ENCODE results near the gene PNMT. TPM values are rescaled to one million over a fixed set of nuclear protein-coding genes. Genes with fewer than 3 reads are reported as not detected.
A peak's percentile ranks its signal among the peaks of the same experiment; 100 is the strongest.

The PNMT gene, protein sequence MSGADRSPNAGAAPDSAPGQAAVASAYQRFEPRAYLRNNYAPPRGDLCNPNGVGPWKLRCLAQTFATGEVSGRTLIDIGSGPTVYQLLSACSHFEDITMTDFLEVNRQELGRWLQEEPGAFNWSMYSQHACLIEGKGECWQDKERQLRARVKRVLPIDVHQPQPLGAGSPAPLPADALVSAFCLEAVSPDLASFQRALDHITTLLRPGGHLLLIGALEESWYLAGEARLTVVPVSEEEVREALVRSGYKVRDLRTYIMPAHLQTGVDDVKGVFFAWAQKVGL
- 1 to 10 TPM in 2 of 3 donors, not detected in 1; 1.4 to 1.6 TPM for polyA plus RNA-seq

DNA sequence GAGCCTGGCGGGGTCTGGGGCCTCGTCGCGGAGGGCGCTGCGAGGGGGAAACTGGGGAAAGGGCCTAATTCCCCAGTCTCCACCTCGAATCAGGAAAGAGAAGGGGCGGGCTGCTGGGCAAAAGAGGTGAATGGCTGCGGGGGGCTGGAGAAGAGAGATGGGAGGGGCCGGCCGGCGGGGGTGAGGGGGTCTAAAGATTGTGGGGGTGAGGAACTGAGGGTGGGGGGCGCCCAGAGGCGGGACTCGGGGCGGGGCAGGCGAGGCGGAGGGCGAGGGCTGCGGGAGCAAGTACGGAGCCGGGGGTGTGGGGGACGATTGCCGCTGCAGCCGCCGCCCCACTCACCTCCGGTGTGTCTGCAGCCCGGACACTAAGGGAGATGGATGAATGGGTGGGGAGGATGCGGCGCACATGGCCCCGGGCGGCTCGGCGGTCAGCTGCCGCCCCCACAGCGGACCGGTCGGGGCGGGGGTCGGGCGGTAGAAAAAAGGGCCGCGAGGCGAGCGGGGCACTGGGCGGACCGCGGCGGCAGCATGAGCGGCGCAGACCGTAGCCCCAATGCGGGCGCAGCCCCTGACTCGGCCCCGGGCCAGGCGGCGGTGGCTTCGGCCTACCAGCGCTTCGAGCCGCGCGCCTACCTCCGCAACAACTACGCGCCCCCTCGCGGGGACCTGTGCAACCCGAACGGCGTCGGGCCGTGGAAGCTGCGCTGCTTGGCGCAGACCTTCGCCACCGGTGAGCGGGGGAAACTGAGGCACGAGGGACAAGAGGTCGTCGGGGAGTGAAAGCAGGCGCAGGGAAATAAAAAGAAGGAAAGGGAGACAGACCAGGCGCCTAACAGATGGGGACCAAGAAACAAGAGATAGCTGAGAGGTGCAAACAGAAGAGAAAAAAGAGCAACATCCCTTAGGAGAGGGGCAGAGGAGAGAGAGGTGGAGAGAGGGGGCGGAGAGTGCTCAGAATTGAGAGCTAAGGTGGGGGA, at the start of gene PNMT:
Gene PNMT (plus strand): TSS at position 509 of the 980 bp plus-strand sequence. CDS start 23 bp downstream, at position 532.
- Mint-ChIP-seq H3K36me3 (no peaks in the 10 kb centered on the region), H3K27me3 (ENCODE audit: low read depth in 3 of 3) (peaks cover 0 to 8% (median 7%) of the 10 kb centered on the region in 3 donors), H3K4me1 (peaks cover 8 to 16% of the 10 kb centered on the region in 2 donors), H3K9me3 (no peaks in the 10 kb centered on the region), H3K4me3 (peak within 1 kb of the TSS; percentile 70 to 82 (median 80)), H3K27ac (peak within 1 kb of the TSS in 2 of 6 donors; percentile 21 to 75)
- DNase-seq, result peak; percentile 61 to 68 (median 67)

DNA sequence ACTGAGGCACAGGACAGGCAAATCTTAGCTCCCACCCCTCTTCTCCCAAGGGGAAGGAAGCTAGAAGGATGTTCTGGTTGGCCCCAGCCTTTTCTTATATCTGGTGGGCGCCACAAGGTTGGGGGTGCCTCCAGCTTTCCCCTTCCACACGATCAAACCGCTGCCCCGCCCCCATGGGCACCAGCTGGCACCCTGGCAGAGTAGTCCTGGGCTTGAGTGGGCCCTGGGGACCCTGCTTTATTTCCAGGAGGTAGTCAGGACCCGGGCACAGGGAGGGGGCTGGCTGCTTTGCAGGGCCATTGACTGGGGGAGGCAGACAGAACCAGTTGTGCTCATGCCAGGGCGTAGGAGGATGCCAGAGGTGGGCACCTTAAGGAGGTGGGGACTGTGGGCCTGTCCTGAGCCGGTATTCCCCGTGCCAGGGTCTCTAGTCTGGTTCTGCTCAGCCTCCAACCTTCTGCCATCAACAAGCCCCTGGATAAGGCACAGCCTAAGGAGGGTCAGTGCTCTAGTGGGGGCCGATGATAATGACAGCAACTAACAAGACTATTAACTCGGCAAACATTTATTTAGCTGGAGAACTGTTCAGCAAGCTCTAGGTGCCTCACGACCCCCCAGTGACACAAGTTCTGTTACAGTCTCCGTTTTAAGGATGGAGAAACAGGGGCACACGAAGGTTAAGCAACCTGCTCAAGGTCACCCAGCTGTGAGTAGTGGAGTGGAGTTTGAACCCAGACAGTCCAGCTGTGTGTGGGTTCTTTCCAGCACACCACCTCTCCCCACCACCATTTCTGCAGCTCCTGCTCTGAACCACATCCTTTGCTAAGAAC, 49.1 kb upstream of the PNMT start:
- H3K9me3 Mint-ChIP-seq, result no peaks in the 10 kb centered on the region
- H3K27ac Mint-ChIP-seq, result no peak overlapping the region
- peak overlapping the region in 1 of 5 donors; percentile 56 for H3K4me3 Mint-ChIP-seq
- peaks cover 9 to 18% (median 15%) of the 10 kb centered on the region in 3 donors for H3K27me3 Mint-ChIP-seq (ENCODE audit: low read depth in 3 of 3)
- no peak for DNase-seq
- H3K4me1 Mint-ChIP-seq, result peaks cover 18 to 26% of the 10 kb centered on the region in 2 donors
- H3K36me3 Mint-ChIP-seq, result no peaks in the 10 kb centered on the region

DNA sequence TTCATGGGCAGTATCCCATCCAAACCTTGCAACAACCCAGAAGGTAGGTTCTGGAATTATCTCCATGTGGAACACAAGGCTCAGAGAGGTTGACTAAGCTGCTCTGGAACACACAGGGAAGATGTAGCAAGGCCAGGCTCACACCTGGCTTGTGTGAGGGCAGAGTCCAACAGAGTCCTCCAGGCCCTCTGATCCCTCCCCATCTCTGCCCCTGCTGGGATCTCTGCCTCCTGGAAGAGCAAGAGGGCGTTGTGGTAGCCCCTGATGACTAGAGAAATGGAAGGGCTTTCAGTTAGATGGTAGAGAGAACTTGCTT, 48.5 kb upstream of the PNMT start:
- H3K9me3 Mint-ChIP-seq, result no peaks in the 10 kb centered on the region
- peaks cover 18 to 26% of the 10 kb centered on the region in 2 donors for H3K4me1 Mint-ChIP-seq
- no peak overlapping the region for H3K27ac Mint-ChIP-seq
- DNase-seq, result no peak
- H3K4me3 Mint-ChIP-seq, result no peak overlapping the region
- H3K36me3 Mint-ChIP-seq, result no peaks in the 10 kb centered on the region
- H3K27me3 Mint-ChIP-seq (ENCODE audit: low read depth in 3 of 3), result peaks cover 9 to 15% (median 15%) of the 10 kb centered on the region in 3 donors

DNA sequence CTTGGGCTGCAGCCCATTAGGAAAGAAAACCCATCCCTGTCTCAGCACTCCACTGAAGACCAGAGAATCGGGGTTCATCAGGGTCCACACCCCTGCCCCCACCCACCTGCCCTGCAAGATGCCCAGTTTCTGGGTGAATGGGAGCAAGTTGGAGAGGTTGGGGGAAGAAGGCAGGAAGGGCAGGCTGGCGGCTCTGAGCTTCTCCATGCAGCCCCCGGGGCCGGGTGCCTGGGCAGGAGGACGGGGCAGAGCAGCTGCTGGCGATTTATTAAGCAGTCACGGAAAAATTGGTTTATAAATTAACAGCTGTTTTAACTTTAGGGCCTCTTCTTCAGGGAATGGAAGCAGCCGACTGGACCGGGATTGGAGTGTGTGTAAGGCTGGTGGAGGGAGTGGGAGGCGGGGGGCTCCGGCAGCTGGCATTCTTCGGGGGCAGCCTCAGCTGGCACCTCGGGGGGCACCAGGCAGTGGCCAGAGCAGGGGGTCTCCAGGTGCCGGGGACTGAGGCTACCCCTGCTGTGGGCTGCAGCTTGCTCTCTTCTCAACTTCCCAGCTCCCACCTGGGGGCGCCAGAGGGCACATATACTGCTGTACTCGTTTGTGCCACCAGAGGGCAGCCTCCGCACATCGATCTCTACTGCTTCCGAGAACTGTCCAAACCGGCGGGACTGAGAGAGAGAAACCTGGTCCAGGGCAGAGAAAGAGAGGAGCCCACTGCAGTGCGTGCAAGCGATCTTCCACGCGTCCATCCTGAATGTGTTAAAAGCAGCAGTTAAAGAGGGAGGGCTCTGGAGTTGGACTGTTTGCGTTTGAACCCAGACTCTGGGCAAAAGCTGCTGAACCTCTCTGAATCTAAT, 46.5 kb upstream of the PNMT start:
- Mint-ChIP-seq H3K9me3 (no peaks in the 10 kb centered on the region), H3K4me1 (peaks cover 20 to 26% of the 10 kb centered on the region in 2 donors)
- DNase-seq, result peak; percentile 86 to 88 (median 87)

DNA sequence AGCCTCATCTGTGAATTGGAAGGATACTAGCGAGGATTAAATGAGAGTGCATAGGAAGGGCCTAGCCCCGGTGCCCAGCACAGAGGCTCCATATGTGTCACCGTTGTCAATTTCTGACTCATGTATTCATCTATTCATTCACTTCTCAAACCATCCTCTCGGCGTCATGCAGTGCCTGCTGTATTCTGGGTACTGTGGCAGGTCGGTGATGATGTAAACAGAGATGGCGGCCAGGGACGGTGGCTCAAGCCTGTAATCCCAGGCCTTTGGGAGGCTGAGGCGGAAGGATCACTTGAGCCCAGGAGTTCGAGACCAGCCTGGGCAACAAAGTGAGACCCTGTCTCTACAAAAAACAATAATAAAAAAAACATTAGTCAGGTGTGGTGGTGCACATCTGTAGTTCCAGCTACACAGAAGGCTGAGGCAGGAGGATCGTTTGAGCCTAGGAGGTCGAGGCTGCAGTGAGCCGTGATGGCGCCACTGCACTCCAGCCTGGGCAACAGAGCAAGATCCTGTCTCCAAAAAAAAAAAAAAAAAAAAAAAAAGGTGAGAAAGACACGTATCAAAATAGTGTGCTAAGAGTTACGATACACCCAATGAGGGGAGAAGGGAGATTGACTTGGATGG, 45.8 kb upstream of the PNMT start:
- no peaks in the 10 kb centered on the region for H3K9me3 Mint-ChIP-seq
- H3K27me3 Mint-ChIP-seq (ENCODE audit: low read depth in 3 of 3), result peaks cover 8 to 12% (median 11%) of the 10 kb centered on the region in 3 donors
- peaks cover 18 to 26% of the 10 kb centered on the region in 2 donors for H3K4me1 Mint-ChIP-seq
- H3K36me3 Mint-ChIP-seq, result no peaks in the 10 kb centered on the region
- H3K27ac Mint-ChIP-seq, result peak overlapping the region in 3 of 6 donors; percentile 10 to 83 (median 79)
- H3K4me3 Mint-ChIP-seq, result peak overlapping the region in 4 of 5 donors; percentile 13 to 73 (median 64)
- no peak for DNase-seq

More for the DNA sequence above, 46.5 kb upstream of the PNMT start:
- Mint-ChIP-seq H3K36me3 (no peaks in the 10 kb centered on the region), H3K27ac (peak overlapping the region in 4 of 6 donors; percentile 10 to 83 (median 51)), H3K27me3 (ENCODE audit: low read depth in 3 of 3) (peaks cover 8 to 12% (median 11%) of the 10 kb centered on the region in 3 donors), H3K4me3 (peak overlapping the region; percentile 13 to 73 (median 64))

DNA sequence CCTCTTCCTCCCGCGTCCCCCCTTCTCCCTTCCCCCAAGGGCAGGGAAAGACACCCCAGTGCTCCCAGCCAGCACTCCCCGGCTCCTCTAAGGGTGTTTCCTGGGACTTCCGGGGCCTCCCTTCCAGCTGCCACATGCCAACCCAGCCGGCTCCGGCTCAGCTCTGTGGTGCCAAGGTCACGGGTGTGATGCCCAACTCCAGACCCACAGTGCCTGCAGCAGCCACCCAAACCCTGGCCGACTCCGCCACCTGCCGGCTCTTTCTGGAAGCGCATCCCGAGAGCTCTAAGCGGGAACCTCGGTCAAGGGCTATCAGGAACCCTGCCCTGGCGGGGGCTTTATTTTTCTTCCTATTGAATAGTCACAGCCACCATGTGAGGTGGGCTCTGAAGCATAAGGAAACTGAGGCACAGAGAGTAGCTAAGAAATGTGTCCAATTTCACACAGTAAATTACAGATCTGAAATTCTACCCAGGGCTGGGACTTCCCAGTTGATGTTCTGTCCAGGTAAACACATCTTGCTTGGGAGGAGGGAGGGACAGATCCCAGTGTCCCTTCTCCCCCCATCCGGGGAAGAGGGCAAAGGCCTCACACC, 44.8 kb upstream of the PNMT start:
- Mint-ChIP-seq H3K4me1 (peaks cover 15 to 22% of the 10 kb centered on the region in 2 donors), H3K27me3 (ENCODE audit: low read depth in 3 of 3) (peaks cover 9 to 18% (median 12%) of the 10 kb centered on the region in 3 donors), H3K27ac (peak overlapping the region in 1 of 6 donors; percentile 86), H3K36me3 (no peaks in the 10 kb centered on the region), H3K9me3 (no peaks in the 10 kb centered on the region), H3K4me3 (peak overlapping the region in 2 of 5 donors; percentile 20 to 51)
- peak; percentile 76 to 83 (median 78) for DNase-seq

DNA sequence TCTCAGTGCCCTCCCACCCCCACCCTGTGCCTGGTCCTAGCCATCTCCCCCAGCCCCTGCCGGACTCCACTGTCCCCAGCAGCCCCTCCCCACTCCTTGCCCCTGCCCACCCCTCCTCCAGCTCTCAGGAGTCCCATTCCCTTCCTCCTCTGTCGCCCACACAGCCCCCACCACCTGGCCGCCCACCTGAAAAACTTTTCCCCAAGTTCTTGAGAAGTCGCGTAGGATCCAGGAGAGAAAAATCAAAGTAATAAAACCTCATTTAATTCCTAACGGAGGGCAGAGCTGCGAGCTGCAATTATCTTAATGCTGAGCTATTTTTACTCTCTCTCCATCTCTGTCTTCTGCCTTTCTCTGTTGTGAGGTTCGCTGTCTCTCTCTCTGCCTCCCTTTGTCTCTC, 43.9 kb upstream of the PNMT start:
- Mint-ChIP-seq H3K27ac (peak overlapping the region in 1 of 6 donors; percentile 35), H3K4me1 (peaks cover 13 to 20% of the 10 kb centered on the region in 2 donors), H3K4me3 (no peak overlapping the region), H3K36me3 (no peaks in the 10 kb centered on the region), H3K9me3 (no peaks in the 10 kb centered on the region), H3K27me3 (ENCODE audit: low read depth in 3 of 3) (peaks cover 7 to 16% (median 12%) of the 10 kb centered on the region in 3 donors)
- DNase-seq, result no peak

DNA sequence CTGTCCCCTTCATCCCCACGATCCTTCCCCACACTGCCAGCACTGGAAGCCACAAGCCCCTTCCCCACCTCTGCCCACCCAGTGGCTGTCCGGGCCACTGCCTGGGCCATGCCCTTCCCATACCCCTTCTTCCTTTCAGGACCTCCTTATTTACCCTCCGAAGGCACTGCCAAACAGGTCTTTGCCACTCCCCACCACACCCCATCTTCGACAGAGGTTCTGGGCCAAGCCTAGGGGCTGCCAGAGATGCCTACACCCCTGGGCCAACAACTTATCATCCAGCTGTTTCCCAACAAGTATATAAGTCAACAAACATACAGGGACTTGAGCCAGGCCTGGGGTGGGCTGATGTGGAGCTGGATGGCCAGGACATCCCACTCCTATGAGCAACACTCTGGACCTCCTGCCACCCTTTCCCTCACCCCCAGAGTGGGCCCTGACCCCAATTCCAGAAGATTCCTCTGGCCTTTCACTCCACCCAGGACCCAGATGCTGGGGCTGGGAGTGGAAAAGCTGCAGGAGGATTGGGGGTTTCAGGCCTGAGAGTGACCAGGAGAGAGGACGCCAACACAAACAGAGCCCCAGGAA, 43.0 kb upstream of the PNMT start:
- no peak overlapping the region for H3K27ac Mint-ChIP-seq
- H3K4me3 Mint-ChIP-seq, result no peak overlapping the region

DNA sequence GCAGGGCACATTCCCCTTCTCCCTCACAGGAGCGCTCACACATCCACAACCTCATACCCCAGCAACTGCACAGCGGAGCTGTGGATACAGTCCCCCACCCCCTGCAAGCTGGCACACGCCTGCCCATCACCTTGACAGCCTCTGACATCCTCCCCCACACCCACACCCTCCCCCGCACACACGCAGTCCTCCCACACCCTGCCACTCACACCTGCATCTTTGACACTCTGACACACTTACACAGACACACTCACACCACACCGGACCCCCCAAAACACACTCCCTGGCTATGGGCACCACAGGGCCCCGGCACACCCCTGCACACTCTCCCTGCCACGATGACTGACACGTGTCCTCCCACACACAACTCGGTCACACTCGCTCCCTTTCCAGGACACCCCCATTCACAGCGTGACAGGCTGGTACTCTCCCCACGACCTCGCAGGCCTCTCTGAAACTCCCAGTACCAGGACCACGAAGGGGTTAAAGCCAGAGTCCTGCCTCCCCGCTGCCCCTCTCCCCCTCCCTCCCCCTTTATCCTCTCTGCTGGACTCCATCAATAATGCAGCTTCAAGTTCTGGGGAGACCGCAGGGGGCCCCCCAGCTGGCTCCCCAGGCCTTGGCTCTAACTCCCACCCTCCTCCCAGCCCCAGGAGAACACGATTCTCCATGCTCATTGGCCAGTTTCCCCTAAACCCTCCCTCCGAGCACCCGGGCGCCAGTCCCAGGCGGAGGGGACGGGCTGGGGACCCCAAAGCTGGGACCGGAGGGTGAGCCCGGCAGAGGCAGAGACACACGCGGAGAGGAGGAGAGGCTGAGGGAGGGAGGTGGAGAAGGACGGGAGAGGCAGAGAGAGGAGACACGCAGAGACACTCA, 41.8 kb upstream of the PNMT start, which contains the start of gene PPP1R1B:
Gene PPP1R1B (plus strand): TSS at position 782 of the 876 bp plus-strand sequence. CDS start 441 bp downstream, outside the sequence.
- H3K4me3 Mint-ChIP-seq, result peak within 1 kb of the TSS in 2 of 5 donors; percentile 24 to 54
- peaks cover 13 to 20% of the 10 kb centered on the region in 2 donors for H3K4me1 Mint-ChIP-seq
- no peak for DNase-seq

More for the DNA sequence above, 43.0 kb upstream of the PNMT start:
- Mint-ChIP-seq H3K4me1 (peaks cover 13 to 20% of the 10 kb centered on the region in 2 donors), H3K27me3 (ENCODE audit: low read depth in 3 of 3) (peaks cover 7 to 16% (median 12%) of the 10 kb centered on the region in 3 donors), H3K36me3 (no peaks in the 10 kb centered on the region), H3K9me3 (no peaks in the 10 kb centered on the region)
- DNase-seq, result no peak

DNA sequence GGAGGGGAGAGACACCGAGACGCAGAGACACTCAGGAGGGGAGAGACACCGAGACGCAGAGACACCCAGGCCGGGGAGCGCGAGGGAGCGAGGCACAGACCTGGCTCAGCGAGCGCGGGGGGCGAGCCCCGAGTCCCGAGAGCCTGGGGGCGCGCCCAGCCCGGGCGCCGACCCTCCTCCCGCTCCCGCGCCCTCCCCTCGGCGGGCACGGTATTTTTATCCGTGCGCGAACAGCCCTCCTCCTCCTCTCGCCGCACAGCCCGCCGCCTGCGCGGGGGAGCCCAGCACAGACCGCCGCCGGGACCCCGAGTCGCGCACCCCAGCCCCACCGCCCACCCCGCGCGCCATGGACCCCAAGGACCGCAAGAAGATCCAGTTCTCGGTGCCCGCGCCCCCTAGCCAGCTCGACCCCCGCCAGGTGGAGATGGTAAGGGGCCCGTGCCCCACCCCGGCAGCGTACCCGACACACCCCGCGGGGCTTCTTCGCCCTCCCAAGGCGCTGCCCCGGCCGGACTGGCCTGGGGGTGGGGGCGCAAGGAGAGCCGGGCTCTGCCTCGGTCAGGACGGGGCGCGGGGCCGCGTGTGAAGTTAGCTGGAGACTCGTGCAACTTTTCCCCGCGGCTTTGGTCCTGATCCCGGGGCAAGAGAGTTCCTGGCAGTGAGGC, 41.1 kb upstream of the PNMT start:
- Mint-ChIP-seq H3K27me3 (ENCODE audit: low read depth in 3 of 3) (peaks cover 10 to 14% (median 11%) of the 10 kb centered on the region in 3 donors), H3K4me3 (no peak overlapping the region), H3K36me3 (peaks cover 0 to 3% (median 0%) of the 10 kb centered on the region in 3 donors), H3K27ac (no peak overlapping the region), H3K9me3 (no peaks in the 10 kb centered on the region), H3K4me1 (peaks cover 11 to 15% of the 10 kb centered on the region in 2 donors)
- no peak for DNase-seq

More for the DNA sequence above, 41.8 kb upstream of the PNMT start, which contains the start of gene PPP1R1B:
- Mint-ChIP-seq H3K9me3 (no peaks in the 10 kb centered on the region), H3K27me3 (ENCODE audit: low read depth in 3 of 3) (peaks cover 7 to 18% (median 12%) of the 10 kb centered on the region in 3 donors), H3K36me3 (peaks cover 0 to 3% (median 0%) of the 10 kb centered on the region in 3 donors), H3K27ac (no peak within 1 kb of the TSS)

Measured in immature natural killer cell (primary cell).